HepG2 (cell line): ENCODE measurements around the gene NRL. TPM values are rescaled to one million over a fixed set of nuclear protein-coding genes. Genes with fewer than 3 reads are reported as not detected.

Experiments
- EED ChIP-seq: sonication (generic); formaldehyde crosslinking; IDR thresholded peaks from 2 replicates; pipeline ENCODE4 v1.5.0; 2020; ENCODE audit warnings: mild to moderate bottlenecking, missing genetic modification reagents
- ELF4 ChIP-seq: sonication (generic); formaldehyde crosslinking; IDR thresholded peaks from 2 replicates; pipeline ENCODE4 v1.5.0; 2020; ENCODE audit warnings: missing genetic modification reagents, mild to moderate bottlenecking, moderate library complexity, borderline replicate concordance
- ETV5 ChIP-seq: IDR thresholded peaks from 2 replicates; pipeline ENCODE4 v1.6.1; 2018; ENCODE audit warnings: missing biosample characterization, missing genetic modification reagents, inconsistent platforms, borderline replicate concordance
- FOXM1 ChIP-seq: sonication (generic); formaldehyde crosslinking; IDR thresholded peaks from 2 replicates; pipeline ENCODE4 v1.5.0; 2020; ENCODE audit warnings: missing genetic modification reagents
- GPN1 ChIP-seq: sonication (generic); formaldehyde crosslinking; IDR thresholded peaks from 2 replicates; pipeline ENCODE4 v1.5.1; 2020; ENCODE audit warnings: missing genetic modification reagents, borderline replicate concordance
- IKZF4 ChIP-seq: sonication (generic); formaldehyde crosslinking; IDR thresholded peaks from 2 replicates; pipeline ENCODE4 v1.5.1; 2020; ENCODE audit warnings: borderline replicate concordance, mild to moderate bottlenecking, low read depth, missing genetic modification reagents; ENCODE audit errors: not compliant biosample characterization
- KDM5A ChIP-seq: fragments of 200-600 bp; sonication (generic); IDR thresholded peaks from 2 replicates; pipeline ENCODE4 v1.7.0; 2018; ENCODE audit warnings: antibody characterized with exemption, mild to moderate bottlenecking, low read length, borderline replicate concordance
- KLF15 ChIP-seq: sonication (generic); formaldehyde crosslinking; IDR thresholded peaks from 2 replicates; pipeline ENCODE4 v1.8.1; 2023; ENCODE audit warnings: borderline replicate concordance, mild to moderate bottlenecking, inconsistent platforms, missing genetic modification reagents, mixed read lengths
- KLF16 ChIP-seq, 2 experiments: sonication (generic) in 1 of 2; formaldehyde crosslinking in 1 of 2; IDR thresholded peaks; 2 replicates each; pipeline versions ENCODE4 v1.6.1 to v1.8.0; 2016 to 2023; ENCODE audit warnings: missing genetic modification reagents in 2 of 2, missing compliant biosample characterization in 1 of 2
- NR2F1 ChIP-seq, 2 experiments: fragments of 450-650 bp in 1 of 2; formaldehyde crosslinking in 1 of 2; IDR thresholded peaks; 2 replicates each; pipeline versions ENCODE4 v1.5.0 to v1.6.1; 2016 to 2020; ENCODE audit warnings: mild to moderate bottlenecking in 1 of 2, missing compliant biosample characterization in 1 of 2, missing genetic modification reagents in 1 of 2, moderate library complexity in 1 of 2
- PHF21A ChIP-seq: sonication (generic); formaldehyde crosslinking; IDR thresholded peaks from 2 replicates; pipeline ENCODE4 v1.5.0; 2020; ENCODE audit warnings: mild to moderate bottlenecking, missing genetic modification reagents
- RARG ChIP-seq: sonication (generic); formaldehyde crosslinking; IDR thresholded peaks from 2 replicates; pipeline ENCODE4 v1.4.0; 2020; ENCODE audit warnings: low read depth, mild to moderate bottlenecking, missing genetic modification reagents
- ZNF20 ChIP-seq: sonication (generic); formaldehyde crosslinking; IDR thresholded peaks from 2 replicates; pipeline ENCODE4 v1.4.0; 2020; ENCODE audit warnings: mild to moderate bottlenecking, moderate library complexity, missing genetic modification reagents
- ZNF572 ChIP-seq: sonication (generic); formaldehyde crosslinking; IDR thresholded peaks from 2 replicates; pipeline ENCODE4 v1.5.1; 2020; ENCODE audit warnings: mild to moderate bottlenecking, missing genetic modification reagents
- ZNF839 ChIP-seq: sonication (generic); formaldehyde crosslinking; IDR thresholded peaks from 2 replicates; pipeline ENCODE4 v1.4.0; 2020; ENCODE audit warnings: missing genetic modification reagents, mild to moderate bottlenecking, borderline replicate concordance
- ZZZ3 ChIP-seq: sonication (generic); formaldehyde crosslinking; IDR thresholded peaks from 2 replicates; pipeline ENCODE4 v1.4.0; 2020; ENCODE audit warnings: missing genetic modification reagents, mild to moderate bottlenecking, borderline replicate concordance
- polyA plus RNA-seq, 8 experiments: library from polyadenylated mRNA; depleted of rRNA in 3 of 8; stranded (reverse) in 7 of 8; unstranded in 1 of 8; fragments of >200 nt; fragmentation: Illumina TruSeq in 4 of 8; extraction: Trizol in 4 of 8; gene quantifications; 2 replicates each; pipeline versions ENCODE4 v1.2.1 to v1.2.3, GENCODE V29; 2011 to 2016; ENCODE audit warnings: low read depth in 4 of 8, missing spikeins in 1 of 8, mixed read lengths in 1 of 8; ENCODE audit not compliant: insufficient read depth in 1 of 8
- total RNA-seq, 5 experiments: library from RNA; depleted of rRNA; stranded (reverse); fragments of >200 nt; fragmentation: Illumina TruSeq; extraction: Trizol; gene quantifications; 2 replicates each; pipeline ENCODE4 v1.2.3, GENCODE V29; 2016; ENCODE audit warnings: low read depth in 1 of 5
- TF ChIP-seq, protein P1 (sequence below): IDR thresholded peaks from 2 replicates; pipeline ENCODE4 v1.6.1; 2012; ENCODE audit warnings: low read depth, low read length, improper control_type of control experiment
- TF ChIP-seq, protein P2 (sequence below): sonication (generic); formaldehyde crosslinking; IDR thresholded peaks from 2 replicates; pipeline ENCODE4 v1.5.1; 2020; ENCODE audit warnings: missing genetic modification reagents, mild to moderate bottlenecking, borderline replicate concordance
- TF ChIP-seq, protein P3 (sequence below): IDR thresholded peaks from 2 replicates; pipeline ENCODE4 v1.6.1; 2016; ENCODE audit warnings: low read depth, control low read depth

NRL gene
- total and polyA plus RNA-seq, 2 of the 13 experiments (the other 11 are each of a cell fraction or from before 2014, with no cell fraction given): 2.5 to 4.7 TPM

DNA sequence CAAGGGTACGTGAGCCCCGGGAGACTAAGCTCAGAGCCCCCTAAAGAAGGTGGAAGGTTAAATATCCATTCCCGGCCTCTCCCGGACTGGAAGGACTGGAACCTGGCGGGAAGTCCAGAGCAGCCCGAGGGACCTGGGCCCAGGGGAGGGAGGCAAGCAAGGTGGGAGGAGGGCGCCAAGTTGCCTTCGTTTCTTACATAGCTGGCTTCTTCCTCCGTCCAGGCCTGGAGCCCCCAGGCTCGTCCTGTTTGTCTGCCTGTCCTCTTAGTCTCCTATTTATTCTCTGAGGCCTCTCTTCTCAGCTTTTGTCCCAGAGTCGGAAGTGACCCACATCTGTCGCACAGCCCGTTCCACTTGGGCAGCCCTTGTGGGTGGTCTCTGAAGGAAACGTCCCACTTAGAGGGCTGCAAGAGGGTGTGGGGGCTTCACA lies 19.9 kb downstream of the NRL start (continued):
- TF ChIP-seq, protein P1, sequence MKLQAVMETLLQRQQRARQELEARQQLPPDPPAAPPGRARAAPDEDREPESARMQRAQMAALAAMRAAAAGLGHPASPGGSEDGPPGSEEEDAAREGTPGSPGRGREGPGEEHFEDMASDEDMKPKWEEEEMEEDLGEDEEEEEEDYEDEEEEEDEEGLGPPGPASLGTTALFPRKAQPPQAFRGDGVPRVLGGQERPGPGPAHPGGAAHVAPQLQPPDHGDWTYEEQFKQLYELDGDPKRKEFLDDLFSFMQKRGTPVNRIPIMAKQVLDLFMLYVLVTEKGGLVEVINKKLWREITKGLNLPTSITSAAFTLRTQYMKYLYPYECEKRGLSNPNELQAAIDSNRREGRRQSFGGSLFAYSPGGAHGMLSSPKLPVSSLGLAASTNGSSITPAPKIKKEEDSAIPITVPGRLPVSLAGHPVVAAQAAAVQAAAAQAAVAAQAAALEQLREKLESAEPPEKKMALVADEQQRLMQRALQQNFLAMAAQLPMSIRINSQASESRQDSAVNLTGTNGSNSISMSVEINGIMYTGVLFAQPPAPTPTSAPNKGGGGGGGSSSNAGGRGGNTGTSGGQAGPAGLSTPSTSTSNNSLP: no peak
- TF ChIP-seq IKZF4 (CRISPR knock-in tag) (no peak), KLF15 (CRISPR knock-in tag) (0 out of 2 replicates have a peak, but pooled peaks have one; percentile 1), ZZZ3 (CRISPR knock-in tag) (0 out of 2 replicates have a peak, but pooled peaks have one; percentile 16), FOXM1 (CRISPR knock-in tag) (no peak), KDM5A (peak; percentile 21; the same call in 1 of the 2 replicates), ELF4 (CRISPR knock-in tag) (peak; percentile 77; the same call in 1 of the 2 replicates), KLF16 (CRISPR knock-in tag; IDR thresholded peaks at IDR 0.05) (0 out of 4 replicates have a peak, but pooled peaks of 1 of the 2 experiments have one; percentile 6), GPN1 (CRISPR knock-in tag) (0 out of 2 replicates have a peak, but pooled peaks have one; percentile 67), NR2F1 (CRISPR knock-in tag; IDR thresholded peaks at IDR 0.05) (peak in 1 of 2 experiments; percentile 5; a peak in 1 of 4 replicates), ZNF572 (CRISPR knock-in tag) (no peak), ETV5 (CRISPR knock-in tag) (no peak), PHF21A (CRISPR knock-in tag) (no peak), ZNF20 (CRISPR knock-in tag) (peak; percentile 82; the same call in 1 of the 2 replicates), EED (CRISPR knock-in tag) (peak; percentile 69; the same call in 1 of the 2 replicates), RARG (CRISPR knock-in tag) (0 out of 2 replicates have a peak, but pooled peaks have one; percentile 80), ZNF839 (CRISPR knock-in tag) (peak; percentile 21; the same call in 1 of the 2 replicates)
- TF ChIP-seq, protein P2, sequence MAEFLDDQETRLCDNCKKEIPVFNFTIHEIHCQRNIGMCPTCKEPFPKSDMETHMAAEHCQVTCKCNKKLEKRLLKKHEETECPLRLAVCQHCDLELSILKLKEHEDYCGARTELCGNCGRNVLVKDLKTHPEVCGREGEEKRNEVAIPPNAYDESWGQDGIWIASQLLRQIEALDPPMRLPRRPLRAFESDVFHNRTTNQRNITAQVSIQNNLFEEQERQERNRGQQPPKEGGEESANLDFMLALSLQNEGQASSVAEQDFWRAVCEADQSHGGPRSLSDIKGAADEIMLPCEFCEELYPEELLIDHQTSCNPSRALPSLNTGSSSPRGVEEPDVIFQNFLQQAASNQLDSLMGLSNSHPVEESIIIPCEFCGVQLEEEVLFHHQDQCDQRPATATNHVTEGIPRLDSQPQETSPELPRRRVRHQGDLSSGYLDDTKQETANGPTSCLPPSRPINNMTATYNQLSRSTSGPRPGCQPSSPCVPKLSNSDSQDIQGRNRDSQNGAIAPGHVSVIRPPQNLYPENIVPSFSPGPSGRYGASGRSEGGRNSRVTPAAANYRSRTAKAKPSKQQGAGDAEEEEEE (CRISPR knock-in tag): peak; percentile 13; the same call in 1 of the 2 replicates
- TF ChIP-seq, protein P3, sequence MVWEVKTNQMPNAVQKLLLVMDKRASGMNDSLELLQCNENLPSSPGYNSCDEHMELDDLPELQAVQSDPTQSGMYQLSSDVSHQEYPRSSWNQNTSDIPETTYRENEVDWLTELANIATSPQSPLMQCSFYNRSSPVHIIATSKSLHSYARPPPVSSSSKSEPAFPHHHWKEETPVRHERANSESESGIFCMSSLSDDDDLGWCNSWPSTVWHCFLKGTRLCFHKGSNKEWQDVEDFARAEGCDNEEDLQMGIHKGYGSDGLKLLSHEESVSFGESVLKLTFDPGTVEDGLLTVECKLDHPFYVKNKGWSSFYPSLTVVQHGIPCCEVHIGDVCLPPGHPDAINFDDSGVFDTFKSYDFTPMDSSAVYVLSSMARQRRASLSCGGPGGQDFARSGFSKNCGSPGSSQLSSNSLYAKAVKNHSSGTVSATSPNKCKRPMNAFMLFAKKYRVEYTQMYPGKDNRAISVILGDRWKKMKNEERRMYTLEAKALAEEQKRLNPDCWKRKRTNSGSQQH (CRISPR knock-in tag): no peak
